ENCODE measurements around the gene OR2Z1. TPM values are rescaled to one million over a fixed set of nuclear protein-coding genes. Genes with fewer than 3 reads are reported as not detected.

Gene OR2Z1, protein sequence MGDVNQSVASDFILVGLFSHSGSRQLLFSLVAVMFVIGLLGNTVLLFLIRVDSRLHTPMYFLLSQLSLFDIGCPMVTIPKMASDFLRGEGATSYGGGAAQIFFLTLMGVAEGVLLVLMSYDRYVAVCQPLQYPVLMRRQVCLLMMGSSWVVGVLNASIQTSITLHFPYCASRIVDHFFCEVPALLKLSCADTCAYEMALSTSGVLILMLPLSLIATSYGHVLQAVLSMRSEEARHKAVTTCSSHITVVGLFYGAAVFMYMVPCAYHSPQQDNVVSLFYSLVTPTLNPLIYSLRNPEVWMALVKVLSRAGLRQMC
- total RNA-seq: not detected

- DNase-seq: no peak
- 50% methylated on average over 1 of the region's 1 CpG; no CpG with 5 or more reads in 1 of the 2 donors for WGBS, 2 donors
- H3K36me3 ChIP-seq: no peaks in the 10 kb centered on the region
- H3K9me3 ChIP-seq: peaks cover 0 to 9% (median 0%) of the 10 kb centered on the region in 3 donors
- TF ChIP-seq, protein P1, sequence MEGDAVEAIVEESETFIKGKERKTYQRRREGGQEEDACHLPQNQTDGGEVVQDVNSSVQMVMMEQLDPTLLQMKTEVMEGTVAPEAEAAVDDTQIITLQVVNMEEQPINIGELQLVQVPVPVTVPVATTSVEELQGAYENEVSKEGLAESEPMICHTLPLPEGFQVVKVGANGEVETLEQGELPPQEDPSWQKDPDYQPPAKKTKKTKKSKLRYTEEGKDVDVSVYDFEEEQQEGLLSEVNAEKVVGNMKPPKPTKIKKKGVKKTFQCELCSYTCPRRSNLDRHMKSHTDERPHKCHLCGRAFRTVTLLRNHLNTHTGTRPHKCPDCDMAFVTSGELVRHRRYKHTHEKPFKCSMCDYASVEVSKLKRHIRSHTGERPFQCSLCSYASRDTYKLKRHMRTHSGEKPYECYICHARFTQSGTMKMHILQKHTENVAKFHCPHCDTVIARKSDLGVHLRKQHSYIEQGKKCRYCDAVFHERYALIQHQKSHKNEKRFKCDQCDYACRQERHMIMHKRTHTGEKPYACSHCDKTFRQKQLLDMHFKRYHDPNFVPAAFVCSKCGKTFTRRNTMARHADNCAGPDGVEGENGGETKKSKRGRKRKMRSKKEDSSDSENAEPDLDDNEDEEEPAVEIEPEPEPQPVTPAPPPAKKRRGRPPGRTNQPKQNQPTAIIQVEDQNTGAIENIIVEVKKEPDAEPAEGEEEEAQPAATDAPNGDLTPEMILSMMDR (IDR thresholded peaks at IDR 0.05): no peak
- no peak within 1 kb of the TSS for H3K4me3 ChIP-seq
- no peak within 1 kb of the TSS for H3K27ac ChIP-seq
- intact Hi-C loops (cut with DNase I): no loop called here
- peaks cover 0 to 21% (median 0%) of the 10 kb centered on the region in 4 donors for H3K27me3 ChIP-seq
- no peaks in the 10 kb centered on the region for H3K4me1 ChIP-seq
These were observed at the start of gene OR2Z1 for GRCh38 chr19:8721334-8721733. Gene OR2Z1 (plus strand): TSS chr19:8721634. CDS start chr19:8731029, 9,395 bp downstream.

GRCh38 chr19:8673276-8673891 lies 48.0 kb upstream of the OR2Z1 start:
- TF ChIP-seq, protein P1 (IDR thresholded peaks at IDR 0.05): no peak
- TF ChIP-seq POLR2A (IDR thresholded peaks at IDR 0.05): no peak
- no peak overlapping the region for H3K4me3 ChIP-seq
- WGBS, 2 donors: 82 to 83% methylated on average over 2 of the region's 6 CpGs
- peaks cover 0 to 13% (median 0%) of the 10 kb centered on the region in 4 donors for H3K27me3 ChIP-seq
- H3K4me1 ChIP-seq: no peaks in the 10 kb centered on the region
- intact Hi-C loops (cut with DNase I): no loop called here
- no peaks in the 10 kb centered on the region for H3K9me3 ChIP-seq
- no peaks in the 10 kb centered on the region for H3K36me3 ChIP-seq
- no peak for DNase-seq
- H3K27ac ChIP-seq: no peak overlapping the region

DNA sequence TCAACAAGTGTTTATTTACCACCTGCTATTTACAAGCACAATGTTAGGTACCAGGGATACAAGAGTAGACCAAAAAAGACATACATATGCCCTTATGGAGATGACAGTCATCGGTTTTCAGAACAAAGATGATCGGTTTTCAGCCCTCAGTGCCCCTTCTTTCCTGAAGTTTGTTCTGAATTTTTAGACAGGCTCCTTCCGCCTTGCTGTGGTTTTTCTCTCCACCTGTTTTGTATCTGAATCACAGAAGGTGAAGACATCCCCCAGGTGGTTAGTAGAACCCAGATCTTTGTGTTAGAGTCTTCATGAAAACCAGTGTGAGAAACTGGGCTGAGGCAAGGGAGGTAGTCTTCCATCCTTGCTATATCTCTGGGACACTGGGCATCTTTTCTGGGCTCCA lies 46.4 kb upstream of the OR2Z1 start:
- no peaks in the 10 kb centered on the region for H3K9me3 ChIP-seq
- 66 to 80% methylated on average over 3 of the region's 3 CpGs for WGBS, 2 donors
- no peaks in the 10 kb centered on the region for H3K36me3 ChIP-seq
- no peak overlapping the region for H3K27ac ChIP-seq
- no peaks in the 10 kb centered on the region for H3K4me1 ChIP-seq
- TF ChIP-seq, protein P1 (IDR thresholded peaks at IDR 0.05): no peak
- TF ChIP-seq POLR2A (IDR thresholded peaks at IDR 0.05): no peak
- H3K4me3 ChIP-seq: no peak overlapping the region
- peaks cover 0 to 13% (median 0%) of the 10 kb centered on the region in 4 donors for H3K27me3 ChIP-seq
- no peak for DNase-seq
- intact Hi-C loops (cut with DNase I): no loop called here

GRCh38 chr19:8678244-8678807 lies 43.1 kb upstream of the OR2Z1 start:
- TF ChIP-seq POLR2A (IDR thresholded peaks at IDR 0.05): no peak
- TF ChIP-seq, protein P1 (IDR thresholded peaks at IDR 0.05): no peak
- Histone ChIP-seq H3K27me3 (peaks cover 0 to 13% (median 0%) of the 10 kb centered on the region in 4 donors), H3K36me3 (no peaks in the 10 kb centered on the region), H3K9me3 (no peaks in the 10 kb centered on the region), H3K27ac (no peak overlapping the region), H3K4me3 (no peak overlapping the region), H3K4me1 (no peaks in the 10 kb centered on the region)
- intact Hi-C loops (cut with DNase I): no loop called here
- DNase-seq: no peak

GRCh38 chr19:8680676-8681344 lies 40.6 kb upstream of the OR2Z1 start:
- no peaks in the 10 kb centered on the region for H3K4me1 ChIP-seq
- WGBS, 2 donors: 67 to 80% methylated on average over 5 of the region's 5 CpGs
- intact Hi-C loops (cut with DNase I): no loop called here
- H3K9me3 ChIP-seq: no peaks in the 10 kb centered on the region
- TF ChIP-seq, protein P1 (IDR thresholded peaks at IDR 0.05): no peak
- no peak for TF ChIP-seq POLR2A (IDR thresholded peaks at IDR 0.05)
- H3K27me3 ChIP-seq: peaks cover 0 to 16% (median 0%) of the 10 kb centered on the region in 4 donors
- no peak overlapping the region for H3K4me3 ChIP-seq
- H3K27ac ChIP-seq: no peak overlapping the region
- no peak for DNase-seq
- H3K36me3 ChIP-seq: no peaks in the 10 kb centered on the region
